ENCODE measurements around the gene PISD. TPM values are rescaled to one million over a fixed set of nuclear protein-coding genes. Genes with fewer than 3 reads are reported as not detected.
"Not testable (repeated sequence)": the region's sequence is repeated elsewhere in the genome, so short reads cannot be mapped to it uniquely, and the experiment has no call there.

PISD gene
- polyA plus RNA-seq, 12 donors: 14.6 to 42.0 (median 18.3) TPM; not detected in 1

DNA sequence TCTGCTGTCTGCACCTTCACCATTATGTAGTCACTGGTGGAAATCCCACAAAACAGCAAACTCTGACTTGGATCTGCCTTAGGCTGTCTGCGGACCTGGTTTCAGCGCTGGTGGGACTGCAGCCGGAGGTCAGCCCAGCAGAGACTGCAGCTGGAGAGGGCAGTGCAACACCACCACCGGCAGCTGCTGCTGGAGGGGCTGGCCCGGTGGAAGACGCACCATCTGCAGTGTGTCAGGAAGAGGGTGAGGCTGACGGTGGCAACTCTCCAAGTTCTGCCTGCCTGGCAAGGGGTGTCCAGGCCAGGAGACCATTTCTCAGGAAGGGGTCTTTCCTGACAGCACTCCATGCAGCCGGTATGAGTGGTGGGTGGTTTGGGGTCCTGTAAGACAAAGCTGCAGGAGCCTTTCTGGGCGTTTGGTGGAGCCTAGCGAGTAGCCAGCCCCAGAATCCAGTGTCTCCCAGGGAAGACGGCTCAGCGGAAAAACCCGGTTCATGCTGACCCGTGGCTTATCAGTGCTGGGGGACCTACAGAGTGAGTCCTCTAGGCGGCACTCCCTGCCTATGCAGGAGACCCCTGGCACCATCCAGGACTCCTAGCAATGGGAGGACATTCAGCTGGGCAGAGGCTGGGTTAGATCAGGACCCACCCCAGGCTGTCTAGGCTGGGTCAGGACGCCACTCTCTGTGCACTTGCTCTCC, 50.8 kb downstream of the PISD start:
- no peak for DNase-seq

DNA sequence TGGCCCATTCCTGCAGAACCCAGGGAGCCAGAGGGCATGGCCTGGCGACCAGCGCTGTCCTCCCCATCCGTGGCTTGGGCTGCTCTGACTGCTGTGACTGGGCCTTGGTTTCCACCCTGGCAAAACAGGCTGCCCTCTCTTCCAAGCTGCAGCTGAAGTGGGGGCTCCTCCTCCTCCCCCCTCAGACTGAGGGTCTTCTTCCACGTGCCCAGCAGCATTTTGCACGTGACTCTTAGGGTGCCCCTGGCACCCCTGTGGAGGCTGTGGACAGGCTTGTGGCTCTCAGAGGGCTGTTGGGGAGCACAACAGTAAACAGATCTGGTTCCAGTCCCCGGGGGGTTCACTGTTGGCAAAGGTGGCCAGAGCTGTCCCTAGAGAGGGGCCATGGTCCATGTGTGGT, 51.4 kb downstream of the PISD start:
- no peak for DNase-seq

DNA sequence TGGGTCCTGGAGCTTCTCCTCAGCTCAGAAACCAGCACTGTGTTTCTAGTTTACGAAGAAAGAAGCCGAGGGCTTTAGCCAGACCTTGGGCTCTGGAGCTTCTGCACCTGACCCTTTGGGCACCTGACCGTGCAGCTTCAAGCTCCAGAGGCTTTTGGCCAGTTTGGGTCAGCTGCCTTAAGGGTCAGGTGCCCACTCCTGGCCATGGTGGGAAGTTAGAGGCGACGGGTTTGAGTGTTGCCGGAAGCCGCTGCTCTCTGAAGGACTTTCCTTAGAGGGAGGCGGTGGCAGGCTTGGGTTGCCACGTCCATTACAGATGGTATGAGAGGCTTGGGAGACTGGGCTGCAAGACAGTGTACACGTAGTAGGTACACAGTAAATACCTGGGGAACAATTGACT, 52.3 kb downstream of the PISD start:
- DNase-seq: no peak

DNA sequence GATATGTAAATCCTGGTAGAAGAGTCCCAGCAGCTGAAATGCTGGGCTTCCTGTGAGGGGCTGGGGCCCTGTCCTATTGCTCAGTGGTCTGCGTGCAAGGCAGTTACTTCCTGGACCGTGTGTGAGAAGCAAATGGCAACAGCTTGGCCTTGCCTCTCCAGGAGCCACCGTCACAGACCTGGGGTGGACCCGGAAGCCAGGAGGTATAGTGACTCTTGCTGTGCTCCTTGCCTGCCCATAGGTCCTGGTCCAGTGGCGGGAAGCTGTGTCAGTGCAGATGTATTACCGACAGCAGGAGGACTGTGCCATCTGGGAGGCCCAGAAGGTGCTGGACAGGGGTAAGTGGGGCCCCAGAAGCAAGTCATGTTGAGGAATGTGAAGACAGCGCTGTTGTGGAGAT, 54.3 kb downstream of the PISD start:
- no peak for DNase-seq

DNA sequence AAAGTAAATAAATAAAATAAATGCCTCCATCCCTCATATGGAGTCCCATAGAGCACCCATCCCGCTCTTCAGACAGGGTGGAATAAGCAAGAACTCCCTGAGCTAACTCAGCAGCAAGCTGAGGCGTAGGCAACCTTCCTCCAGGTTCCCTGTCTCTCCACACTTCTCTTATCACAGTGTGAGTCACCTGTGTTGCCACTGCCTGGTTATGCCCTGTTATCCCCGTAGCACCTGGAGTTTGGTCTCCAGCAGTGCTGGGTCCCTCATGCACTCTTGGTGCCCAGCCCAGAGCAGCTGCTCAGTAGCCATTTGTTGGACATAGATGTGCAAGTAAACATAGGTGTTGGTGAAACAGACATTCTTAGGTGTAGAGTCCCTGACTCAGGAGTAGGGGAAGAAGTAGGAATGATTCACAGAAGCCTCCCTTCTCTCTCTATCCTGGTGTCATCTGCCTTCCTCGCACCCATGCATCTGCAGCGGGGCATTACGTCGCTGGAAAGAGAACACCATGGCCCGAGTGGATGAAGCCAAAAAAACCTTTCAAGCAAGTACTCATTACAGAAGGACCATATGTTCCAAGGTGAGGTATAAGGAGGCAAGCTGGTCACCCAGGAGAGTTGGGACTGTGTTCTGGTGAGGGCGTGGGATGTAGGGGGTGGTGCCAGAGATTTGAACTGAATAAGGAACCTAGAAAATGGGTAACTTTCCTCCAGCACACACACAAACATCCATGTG, 56.0 kb downstream of the PISD start:
- no peak for DNase-seq

DNA sequence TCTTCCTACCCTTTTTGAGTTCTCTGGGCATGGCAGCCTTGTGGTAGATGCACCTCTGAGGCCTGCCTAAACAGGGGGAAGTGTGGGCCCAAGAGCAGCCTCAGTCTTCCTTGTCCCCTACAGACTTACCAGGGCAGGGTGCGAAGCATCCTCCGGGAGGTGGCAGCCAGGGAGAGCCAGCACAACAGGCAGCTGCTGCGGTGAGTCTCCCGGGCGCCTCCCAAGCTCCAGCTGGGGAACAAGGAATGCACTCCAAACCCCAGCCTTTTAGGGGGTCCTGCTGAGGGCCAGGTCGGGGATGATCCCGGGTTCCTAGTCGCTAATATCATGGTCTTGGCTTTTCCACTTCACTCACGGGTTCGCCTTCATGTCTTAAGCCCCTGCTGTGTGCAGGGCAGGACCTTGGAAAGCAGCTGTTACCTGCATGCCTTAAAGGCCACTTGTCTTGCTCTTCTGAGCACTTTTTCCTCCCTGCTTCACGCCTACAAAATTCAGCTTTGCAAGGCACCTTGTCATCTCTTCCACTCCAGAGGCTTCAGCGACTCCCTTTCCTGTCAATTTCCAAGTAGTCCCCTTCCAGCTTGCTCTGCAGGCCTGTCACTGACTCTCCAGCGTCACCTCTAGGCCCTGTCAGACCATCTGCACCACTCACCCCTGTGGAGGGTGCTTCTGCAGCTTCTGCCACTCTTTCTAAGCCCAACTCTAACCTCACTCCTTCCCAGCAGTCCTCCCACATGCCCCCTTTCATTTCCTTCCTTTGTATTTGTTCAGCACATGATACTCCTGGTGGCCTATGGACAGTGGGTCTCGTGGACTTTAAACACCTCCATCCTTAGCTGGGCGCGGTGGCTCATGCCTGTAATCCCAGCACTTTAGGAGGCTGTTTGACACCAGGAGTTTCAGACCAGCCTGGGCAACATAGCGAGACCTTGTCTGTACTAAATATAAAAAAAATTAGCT, 57.0 kb downstream of the PISD start:
- DNase-seq: no peak

DNA sequence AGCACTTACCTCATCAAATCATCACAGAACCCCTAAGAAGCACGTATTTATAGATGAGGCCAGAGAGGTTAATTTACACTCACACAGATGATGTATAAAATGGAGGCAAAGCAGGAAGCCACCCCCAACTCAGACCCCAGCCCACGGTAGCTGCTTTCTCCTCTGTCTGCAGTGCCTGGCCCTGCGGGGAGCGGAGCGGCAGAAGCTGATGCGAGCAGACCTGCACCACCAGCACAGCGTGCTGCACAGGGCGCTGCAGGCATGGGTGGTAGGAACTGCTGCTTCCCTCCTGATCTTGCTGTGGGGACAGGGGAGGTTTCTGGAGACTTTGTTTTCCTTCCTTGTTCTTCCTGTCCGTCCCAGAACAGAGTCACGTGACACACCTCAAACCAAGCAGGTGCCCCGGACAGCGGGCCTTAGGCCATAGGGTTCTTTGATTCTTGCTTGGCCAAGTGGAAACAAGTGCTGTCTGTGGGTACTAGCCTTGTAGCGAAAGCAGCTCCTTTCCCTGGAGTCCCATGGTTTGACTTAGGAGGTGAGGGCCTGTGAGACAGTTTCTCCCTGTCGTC, 57.8 kb downstream of the PISD start:
- DNase-seq: no peak

DNA sequence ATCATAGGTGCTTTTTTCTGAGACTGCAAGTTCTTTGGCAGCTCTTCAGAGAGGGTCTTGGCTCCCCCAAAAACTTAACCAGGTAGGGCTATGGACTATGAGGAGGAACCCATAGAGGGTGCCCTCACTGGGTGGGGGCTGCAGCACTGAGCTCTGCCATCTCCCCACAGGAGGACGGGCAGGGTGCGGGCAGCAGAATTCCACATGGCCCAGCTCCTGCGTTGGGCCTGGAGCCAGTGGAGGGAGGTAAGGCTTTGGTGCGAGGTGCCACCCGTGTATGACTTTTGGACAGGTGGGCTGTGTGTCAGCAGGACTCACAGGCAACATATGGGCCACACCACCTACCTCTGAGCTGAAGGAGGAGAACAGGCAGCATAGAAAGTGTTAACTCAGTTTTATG, 58.4 kb downstream of the PISD start:
- DNase-seq: no peak

DNA sequence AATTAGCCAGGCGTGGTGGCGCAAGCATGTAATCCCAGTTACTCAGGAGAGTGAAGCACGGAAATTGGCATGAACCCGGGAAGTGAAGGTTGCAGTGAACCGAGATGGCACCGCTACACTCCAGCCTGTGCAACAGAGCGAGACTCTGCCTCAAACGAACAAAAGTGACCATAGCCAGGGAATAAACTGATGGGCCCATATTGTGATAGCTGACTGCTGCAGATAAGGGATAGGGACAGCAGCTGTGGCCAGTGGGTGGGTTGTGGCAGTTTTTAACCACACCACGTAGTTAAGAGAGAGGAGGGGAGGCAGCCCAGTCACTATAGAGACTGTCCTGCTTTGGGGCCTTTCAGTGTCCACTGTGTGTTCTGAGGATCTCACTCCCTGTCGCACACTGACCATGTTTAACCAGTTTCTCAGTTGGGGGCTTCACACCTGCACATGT, 58.9 kb downstream of the PISD start:
- DNase-seq: no peak

DNA sequence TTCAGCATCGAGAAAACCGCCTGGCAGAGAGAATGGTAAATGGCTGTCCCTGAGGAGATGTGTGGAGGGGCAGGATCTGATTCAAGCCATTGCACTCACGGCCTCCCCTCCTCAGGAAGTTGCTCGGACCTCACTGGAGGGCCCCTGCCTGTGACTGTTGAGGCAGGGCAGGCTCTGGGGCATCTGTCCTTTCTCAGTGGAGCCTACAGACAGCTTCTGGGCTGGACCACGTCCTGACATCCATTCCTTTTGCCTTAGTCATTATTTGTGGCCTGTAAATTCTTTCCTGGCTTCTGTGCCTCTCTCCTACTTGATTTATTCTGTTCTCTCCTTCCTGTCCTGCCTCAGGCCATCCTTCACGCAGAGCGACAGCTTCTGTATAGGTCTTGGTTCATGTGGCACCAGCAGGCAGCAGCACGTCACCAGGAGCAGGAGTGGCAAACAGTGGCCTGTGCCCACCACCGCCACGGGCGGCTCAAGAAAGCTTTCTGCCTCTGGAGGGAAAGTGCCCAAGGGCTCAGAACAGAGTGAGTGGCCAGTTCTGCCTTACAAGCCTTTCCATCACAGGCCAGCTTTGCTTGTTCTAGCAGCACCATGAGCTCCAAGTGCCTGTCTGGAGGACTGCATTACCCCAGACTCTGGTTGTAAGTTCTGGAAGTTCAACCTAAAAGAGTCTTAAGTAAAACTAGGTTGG, 59.6 kb downstream of the PISD start:
- DNase-seq: no peak

DNA sequence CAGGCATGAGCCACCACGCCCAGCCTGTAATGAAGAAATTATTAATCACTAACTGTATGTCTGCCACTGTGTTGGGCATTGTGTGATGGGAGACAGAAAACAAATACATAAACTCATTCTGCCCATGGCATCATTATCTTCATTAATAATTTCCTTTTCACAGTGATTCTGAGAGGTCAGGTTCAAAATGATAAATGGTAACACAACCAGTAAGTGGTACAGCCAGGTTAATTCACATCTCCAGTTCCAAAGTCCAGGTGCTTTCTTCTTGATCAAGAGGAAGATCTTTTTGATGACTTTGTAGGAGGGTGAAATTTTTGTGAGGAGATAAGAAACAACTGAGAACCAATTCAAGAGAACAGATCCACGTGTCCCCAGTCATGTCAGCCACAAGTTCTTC, 66.7 kb downstream of the PISD start:
- no peak for DNase-seq

DNA sequence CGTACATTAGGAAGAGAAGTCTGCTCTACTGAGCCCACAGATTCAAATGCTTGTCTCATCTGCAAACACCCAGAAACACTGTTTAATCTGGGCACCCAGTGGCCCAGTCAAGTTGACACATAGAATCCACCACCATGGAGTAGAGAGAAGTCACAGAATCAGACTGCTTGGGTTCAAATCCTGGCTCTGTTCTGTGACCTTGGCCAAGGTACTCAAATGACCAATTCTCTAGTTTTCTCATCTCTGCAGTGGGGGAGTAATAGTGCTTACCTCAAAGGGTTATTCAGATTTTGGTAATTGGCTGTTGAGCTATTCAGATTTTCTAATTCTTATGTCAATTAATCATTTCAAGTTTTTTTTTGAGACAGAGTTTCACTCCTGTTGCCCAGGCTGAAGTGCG, 71.9 kb downstream of the PISD start:
- not testable (repeated sequence) for DNase-seq

DNA sequence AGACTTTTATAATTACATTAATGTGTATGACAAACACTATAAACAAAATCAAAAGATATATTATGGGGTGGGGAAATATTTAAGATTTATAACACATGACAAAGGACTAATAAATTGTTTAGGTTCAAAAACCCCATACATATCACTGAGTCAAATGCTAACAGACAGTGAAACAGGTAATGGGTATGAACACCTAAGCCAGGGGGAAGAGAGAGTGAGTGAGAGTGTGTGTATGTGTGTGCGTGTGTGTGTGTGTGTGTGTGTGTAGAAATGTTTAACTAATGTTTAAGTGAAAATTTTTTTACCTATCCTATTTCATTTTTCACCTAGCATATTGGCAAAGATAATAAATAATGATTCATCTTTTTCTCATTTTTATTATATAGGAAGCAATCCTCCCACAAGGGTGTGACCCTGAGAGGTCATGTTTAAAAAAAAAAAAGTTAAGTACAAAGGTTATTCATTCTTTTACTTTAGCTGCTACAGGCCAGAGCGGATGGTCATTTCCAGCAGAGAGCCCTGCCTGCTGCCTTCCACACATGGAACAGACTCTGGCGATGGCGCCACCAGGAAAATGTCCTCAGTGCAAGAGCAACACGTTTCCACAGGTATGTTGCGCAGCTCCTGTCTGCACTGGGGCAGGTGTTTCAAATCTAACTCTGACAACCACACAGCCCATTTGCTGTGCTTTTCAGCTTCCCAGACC, 72.9 kb downstream of the PISD start:
- DNase-seq: no peak

DNA sequence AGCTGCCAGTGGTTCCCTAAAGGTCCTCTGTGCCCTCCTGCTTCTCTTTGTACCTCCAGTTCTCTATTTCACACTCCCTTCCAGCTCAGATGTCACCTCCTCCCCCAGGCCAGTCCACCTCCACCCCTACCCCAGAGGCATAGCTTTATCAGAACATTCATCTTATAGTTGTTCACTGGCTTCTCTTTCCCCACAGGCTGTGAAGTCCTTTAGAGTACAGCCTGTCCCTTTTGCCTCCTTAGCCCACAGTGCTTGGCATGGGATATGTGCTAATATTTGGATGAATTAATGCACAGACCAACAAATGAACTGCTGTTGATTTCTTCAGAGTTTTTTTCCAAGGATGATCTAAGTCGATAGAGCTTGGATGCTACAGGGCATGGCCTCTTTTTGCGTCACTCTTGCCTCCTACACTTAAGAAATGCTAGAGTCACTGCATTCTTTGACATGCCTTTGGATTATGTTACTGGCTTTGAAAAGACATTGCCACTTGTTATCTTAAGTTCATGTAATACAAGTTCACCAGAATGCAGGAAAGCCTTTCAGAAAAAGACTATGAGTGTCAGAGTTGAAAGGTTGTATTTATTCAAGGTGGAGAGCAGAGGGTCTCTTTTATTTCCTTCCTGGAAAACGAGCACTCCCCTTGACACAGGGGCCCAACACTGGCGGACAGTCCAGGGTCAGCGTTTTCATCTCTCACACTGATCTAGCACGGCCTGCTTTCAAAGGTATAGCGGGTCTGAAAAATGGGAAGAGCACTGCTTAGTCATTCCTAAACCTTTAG, 75.7 kb downstream of the PISD start:
- no peak for DNase-seq

DNA sequence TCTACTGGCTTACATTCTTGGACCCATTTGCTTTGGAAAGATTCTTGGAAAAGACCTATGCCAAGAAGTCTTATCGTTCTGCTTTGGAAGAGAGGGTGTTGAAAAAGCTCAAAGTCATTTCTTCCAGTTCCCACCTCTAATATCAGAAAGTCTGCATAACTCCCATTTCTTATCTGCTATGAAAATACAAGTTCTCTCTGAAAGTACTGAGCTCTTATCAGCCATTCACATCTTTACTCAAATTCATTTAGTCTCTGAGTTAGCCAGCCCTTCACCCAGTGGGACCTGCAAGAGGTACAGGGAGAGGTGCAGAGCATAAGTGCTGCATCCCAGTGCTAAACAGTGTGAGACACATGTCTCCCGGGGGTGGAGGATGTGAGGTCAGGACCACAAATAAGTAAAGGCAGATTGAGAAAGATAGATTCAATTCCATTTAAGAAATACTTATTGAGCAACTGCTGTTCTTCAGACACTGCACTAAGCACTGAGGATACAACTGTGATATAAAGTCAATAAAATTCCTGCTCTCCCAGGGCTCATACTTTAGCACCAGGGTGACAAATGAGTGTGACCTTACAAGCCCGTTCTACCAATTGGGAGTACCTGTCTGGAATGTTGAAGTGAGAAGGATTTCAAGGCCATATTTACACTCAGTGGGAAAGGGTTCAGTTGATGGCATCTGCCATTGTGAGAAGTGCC, 76.7 kb downstream of the PISD start:
- DNase-seq: no peak

DNA sequence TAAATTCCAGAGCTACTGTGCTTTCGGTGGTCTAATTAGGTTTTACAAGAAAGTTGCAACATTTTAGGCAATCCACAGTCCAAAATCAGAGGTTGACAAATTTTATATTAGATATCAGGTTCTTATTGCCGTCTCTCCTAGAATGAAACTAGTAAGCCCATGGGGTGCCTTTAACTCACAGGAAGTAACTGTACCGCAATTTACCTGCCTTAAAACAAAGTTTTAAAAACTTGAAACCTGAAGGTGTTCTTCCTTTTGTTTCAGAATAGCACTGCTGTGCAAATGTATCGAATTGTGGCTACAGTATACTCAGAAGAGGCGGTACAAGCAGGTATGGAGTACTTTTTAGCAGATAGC, 77.2 kb downstream of the PISD start:
- no peak for DNase-seq

DNA sequence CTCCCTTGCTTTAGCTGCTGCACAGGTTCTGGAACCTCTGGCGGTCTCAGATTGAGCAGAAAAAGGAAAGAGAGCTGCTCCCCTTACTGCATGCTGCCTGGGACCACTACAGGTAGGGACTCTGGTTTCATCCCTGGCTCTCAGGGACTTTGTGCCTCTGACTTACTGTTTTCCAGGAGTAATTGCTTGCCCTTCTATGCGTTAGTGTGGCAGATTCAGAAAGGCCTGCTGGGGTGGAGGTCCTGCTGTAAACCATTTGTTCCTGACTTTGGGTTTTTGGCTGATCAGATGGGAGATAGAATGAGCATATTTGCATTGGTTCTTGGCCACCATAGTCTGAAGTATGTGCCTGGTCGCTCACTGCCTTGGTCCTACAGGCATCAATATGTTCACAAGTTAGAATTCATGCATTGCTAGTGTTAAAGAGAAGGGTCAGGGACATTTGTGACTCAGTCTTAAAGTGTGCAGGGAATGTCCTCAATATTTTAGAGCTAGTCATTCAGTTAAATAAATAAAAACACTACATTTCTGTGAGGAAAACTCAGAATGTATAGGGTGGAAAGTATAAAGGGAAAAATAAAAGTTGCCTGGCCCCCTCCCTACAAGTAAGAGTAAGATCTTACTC, 78.0 kb downstream of the PISD start:
- no peak for DNase-seq

DNA sequence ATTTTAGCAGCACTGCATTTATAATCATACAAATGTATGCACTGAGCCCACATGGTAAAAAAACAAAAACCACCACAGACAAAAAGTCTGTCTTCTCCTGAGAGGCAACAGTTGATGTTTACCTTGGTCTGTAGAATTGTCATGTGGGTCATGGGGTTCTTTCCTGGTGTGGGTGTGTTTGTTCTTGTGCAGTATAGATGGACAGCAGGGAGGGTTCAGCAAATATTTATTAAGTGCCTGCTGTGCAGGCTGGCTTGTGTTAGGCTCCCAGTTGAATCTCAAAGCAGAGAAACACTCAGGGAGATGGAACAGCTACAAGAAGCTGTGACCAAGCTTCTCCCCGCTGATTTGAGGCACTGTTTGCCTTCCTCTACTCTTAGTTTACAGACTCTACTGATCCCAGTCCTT, 82.2 kb downstream of the PISD start:
- no peak for DNase-seq

DNA sequence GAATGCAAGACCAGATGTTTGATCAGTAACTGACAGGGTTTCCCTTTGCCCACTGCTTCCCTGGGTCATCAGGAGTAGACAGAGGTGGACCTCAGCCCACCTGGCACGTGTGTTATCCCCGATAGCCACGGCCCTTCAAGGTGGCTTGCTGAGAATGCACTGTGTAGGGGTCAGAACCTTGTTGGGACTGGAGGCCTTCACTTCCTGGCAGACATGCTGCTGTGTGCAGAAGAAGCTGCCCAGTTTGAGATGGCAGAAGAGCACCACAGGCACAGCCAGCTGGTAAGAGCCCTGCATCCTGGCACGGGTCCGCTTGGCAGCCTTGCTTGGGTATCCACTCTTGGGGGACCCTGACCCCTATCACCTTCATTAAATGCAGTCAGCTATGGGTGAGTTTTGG, 83.8 kb downstream of the PISD start:
- no peak for DNase-seq

Measured in muscle of arm (tissue), 12 donors.